Lung (tissue), 12 donors: ENCODE measurements around the gene COL9A3. TPM values are rescaled to one million over a fixed set of nuclear protein-coding genes. Genes with fewer than 3 reads are reported as not detected.

Source experiments
- ATAC-seq: fragments of 200-7000 bp; cut with Tn5 transposase; one replicate; pipeline ENCODE4 v1.9.1; 2020; ENCODE audit warnings: moderate number of reproducible peaks; ENCODE audit not compliant: insufficient read depth, low FRiP score
- DNase-seq, 3 donors: peaks; one replicate each; pipeline ENCODE4 v3.0.0-alpha.2; 2013 to 2017
- H3K27ac ChIP-seq, 2 donors: one replicate each; pipeline ENCODE4 v1.5.1; 2013; ENCODE audit warnings: mild to moderate bottlenecking in 2 of 2, moderate library complexity in 2 of 2, control low read depth in 1 of 2, inconsistent platforms in 1 of 2, low read depth in 1 of 2, low read length in 1 of 2
- H3K27me3 ChIP-seq, 3 donors: one replicate each; pipeline ENCODE4 v1.5.1; 2013; ENCODE audit warnings: low read length in 2 of 3; ENCODE audit not compliant: control insufficient read depth in 3 of 3, insufficient read depth in 3 of 3
- H3K36me3 ChIP-seq, 4 donors: one replicate each; pipeline ENCODE4 v1.5.1; 2013; ENCODE audit warnings: low read length in 4 of 4, mild to moderate bottlenecking in 1 of 4, moderate library complexity in 1 of 4; ENCODE audit not compliant: control insufficient read depth in 4 of 4, insufficient read depth in 4 of 4
- H3K4me1 ChIP-seq, 5 donors: one replicate each; pipeline ENCODE4 v1.5.1; 2013; ENCODE audit warnings: low read length in 5 of 5, mild to moderate bottlenecking in 2 of 5, moderate library complexity in 1 of 5; ENCODE audit not compliant: control insufficient read depth in 5 of 5, insufficient read depth in 5 of 5
- H3K4me3 ChIP-seq: one replicate; pipeline ENCODE4 v1.5.1; 2013; ENCODE audit warnings: mild to moderate bottlenecking, control low read depth, moderate library complexity
- H3K9ac ChIP-seq, 2 donors: one replicate each; pipeline ENCODE4 v1.5.1; 2013; ENCODE audit warnings: low read length in 2 of 2, control low read depth in 1 of 2; ENCODE audit not compliant: insufficient read depth in 1 of 2
- H3K9me3 ChIP-seq, 4 donors: one replicate each; pipeline ENCODE4 v1.5.1; 2013; ENCODE audit warnings: low read length in 3 of 4, mild to moderate bottlenecking in 1 of 4, moderate library complexity in 1 of 4; ENCODE audit not compliant: control insufficient read depth in 4 of 4, insufficient read depth in 3 of 4
- whole genome bisulfite sequencing, 2 donors: extraction: QIAGEN DNeasy Blood & Tissue Kit; methylation state at CpG; one replicate each; pipeline ENCODE4 v1.1.7; 2013; 5-methylcytosine and 5-hydroxymethylcytosine counted together
- polyA plus RNA-seq, 2 donors: library from polyadenylated mRNA; stranded (reverse); fragments of 200-250 nt; gene quantifications; one replicate each; pipeline ENCODE4 v1.2.1, GENCODE V29; 2013
- total RNA-seq, 2 donors: library from RNA; depleted of rRNA in 1 of 2; stranded (reverse); fragments of >200 nt in 1 of 2; gene quantifications; one replicate each; pipeline ENCODE4 v1.2.1, GENCODE V29; 2014 to 2021
- TF ChIP-seq, protein P1 (sequence below): IDR thresholded peaks from 2 replicates; pipeline ENCODE4 v1.5.1; 2012; ENCODE audit warnings: mild to moderate bottlenecking; ENCODE audit errors: control extremely low read depth, extremely low read depth
- donor health status: control.
- donor health status: control.
- donor health status: Bipolar disorder and iron deficiency.
- donor health status: healthy.
- donor health status: DM: yes; HTN: yes; CAD: no.

The COL9A3 gene
- total and polyA plus RNA-seq, 4 donors: 0.55 to 26.1 (median 4.0) TPM

GRCh38 chr20:62840244-62841197, 23.7 kb downstream of the COL9A3 start:
- H3K27ac ChIP-seq: no peak overlapping the region
- TF ChIP-seq, protein P1, sequence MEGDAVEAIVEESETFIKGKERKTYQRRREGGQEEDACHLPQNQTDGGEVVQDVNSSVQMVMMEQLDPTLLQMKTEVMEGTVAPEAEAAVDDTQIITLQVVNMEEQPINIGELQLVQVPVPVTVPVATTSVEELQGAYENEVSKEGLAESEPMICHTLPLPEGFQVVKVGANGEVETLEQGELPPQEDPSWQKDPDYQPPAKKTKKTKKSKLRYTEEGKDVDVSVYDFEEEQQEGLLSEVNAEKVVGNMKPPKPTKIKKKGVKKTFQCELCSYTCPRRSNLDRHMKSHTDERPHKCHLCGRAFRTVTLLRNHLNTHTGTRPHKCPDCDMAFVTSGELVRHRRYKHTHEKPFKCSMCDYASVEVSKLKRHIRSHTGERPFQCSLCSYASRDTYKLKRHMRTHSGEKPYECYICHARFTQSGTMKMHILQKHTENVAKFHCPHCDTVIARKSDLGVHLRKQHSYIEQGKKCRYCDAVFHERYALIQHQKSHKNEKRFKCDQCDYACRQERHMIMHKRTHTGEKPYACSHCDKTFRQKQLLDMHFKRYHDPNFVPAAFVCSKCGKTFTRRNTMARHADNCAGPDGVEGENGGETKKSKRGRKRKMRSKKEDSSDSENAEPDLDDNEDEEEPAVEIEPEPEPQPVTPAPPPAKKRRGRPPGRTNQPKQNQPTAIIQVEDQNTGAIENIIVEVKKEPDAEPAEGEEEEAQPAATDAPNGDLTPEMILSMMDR: no peak
- peaks cover 0 to 5% (median 0%) of the 10 kb centered on the region in 4 donors for H3K36me3 ChIP-seq
- DNase-seq: no peak
- ATAC-seq: no peak
- peaks cover 0 to 2% (median 0%) of the 10 kb centered on the region in 5 donors for H3K4me1 ChIP-seq
- no peaks in the 10 kb centered on the region for H3K9me3 ChIP-seq
- H3K27me3 ChIP-seq: no peaks in the 10 kb centered on the region
- no peak overlapping the region for H3K9ac ChIP-seq
- no peak overlapping the region for H3K4me3 ChIP-seq
- 83 to 91% methylated on average over 45 of the region's 45 CpGs for WGBS, 2 donors

- DNase-seq (no peak), ATAC-seq (no peak)
- no peak overlapping the region for H3K9ac ChIP-seq
- H3K9me3 ChIP-seq: no peaks in the 10 kb centered on the region
- 86% methylated on average over 16 of the region's 16 CpGs for WGBS, 2 donors
- no peak overlapping the region for H3K27ac ChIP-seq
- TF ChIP-seq, protein P1: no peak
- no peak overlapping the region for H3K4me3 ChIP-seq
- H3K36me3 ChIP-seq: peaks cover 0 to 8% (median under 1%) of the 10 kb centered on the region in 4 donors
- no peaks in the 10 kb centered on the region for H3K27me3 ChIP-seq
- H3K4me1 ChIP-seq: no peaks in the 10 kb centered on the region
Measured at GRCh38 chr20:62841705-62842212, 24.9 kb downstream of the COL9A3 start.

DNA sequence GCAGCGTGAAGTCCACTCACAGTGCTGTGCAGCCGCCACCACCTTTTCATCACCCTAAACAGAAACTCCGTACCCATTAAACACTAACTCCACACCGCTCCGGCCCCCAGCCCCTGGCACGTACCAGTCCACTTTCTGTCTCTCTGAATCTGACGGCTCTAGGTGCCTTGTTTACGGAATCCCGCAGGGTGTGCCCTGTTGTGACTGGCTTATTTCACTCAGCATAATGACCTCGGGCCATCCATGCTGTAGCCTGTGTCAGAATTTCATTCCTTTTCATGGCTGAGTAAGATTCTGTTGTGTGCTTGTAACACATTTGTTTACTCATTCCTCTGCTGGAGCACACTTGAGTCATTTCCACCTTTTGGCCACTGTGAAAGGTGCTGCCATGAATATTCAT, 26.8 kb downstream of the COL9A3 start:
- no peaks in the 10 kb centered on the region for H3K9me3 ChIP-seq
- no peak overlapping the region for H3K9ac ChIP-seq
- H3K27ac ChIP-seq: no peak overlapping the region
- peaks cover 0 to 8% (median under 1%) of the 10 kb centered on the region in 4 donors for H3K36me3 ChIP-seq
- H3K27me3 ChIP-seq: no peaks in the 10 kb centered on the region
- TF ChIP-seq, protein P1: no peak
- no peak for DNase-seq
- ATAC-seq: no peak
- H3K4me1 ChIP-seq: no peaks in the 10 kb centered on the region
- WGBS, 2 donors: 97 to 98% methylated on average over 10 of the region's 10 CpGs
- no peak overlapping the region for H3K4me3 ChIP-seq
